Activated CD4-positive, alpha-beta memory T cell treated with anti-CD3 and anti-CD28 coated beads, Interleukin-2, amount 10 ng/mL, durations not matched to agents 7 days and 5 days (primary cell): ENCODE results near the gene UNKL. TPM values are rescaled to one million over a fixed set of nuclear protein-coding genes. Genes with fewer than 3 reads are reported as not detected.

Source experiments
- CTCF ChIA-PET: fragments of 350-600 bp; sonication (Branson Sonifier 250); formaldehyde crosslinking; loops from one replicate; lab custom pipeline; 2021; ENCODE audit warnings: antibody characterized with exemption, inconsistent platforms; lab: Charles Lee
- POLR2A ChIA-PET: fragments of 350-600 bp; sonication (Branson Sonifier 250); formaldehyde crosslinking; loops from one replicate; lab custom pipeline; 2021; ENCODE audit warnings: antibody characterized with exemption; lab: Charles Lee
- DNase-seq: peaks from one replicate; pipeline ENCODE4 v3.0.0-alpha.2; 2020
- H3K27ac Mint-ChIP-seq: one replicate; pipeline ENCODE4 v1.8.0; 2021; ENCODE audit warnings: mild to moderate bottlenecking, mixed read lengths
- H3K27me3 Mint-ChIP-seq: one replicate; pipeline ENCODE4 v1.8.0; 2021; ENCODE audit warnings: mixed read lengths
- H3K36me3 Mint-ChIP-seq: one replicate; pipeline ENCODE4 v1.8.0; 2021; ENCODE audit warnings: low read depth, mixed read lengths
- H3K4me1 Mint-ChIP-seq: one replicate; pipeline ENCODE4 v1.8.0; 2021; ENCODE audit warnings: mixed read lengths
- H3K4me3 Mint-ChIP-seq: one replicate; pipeline ENCODE4 v1.8.0; 2021; ENCODE audit warnings: mild to moderate bottlenecking, mixed read lengths
- H3K9me3 Mint-ChIP-seq: one replicate; pipeline ENCODE4 v1.8.0; 2021; ENCODE audit warnings: mixed read lengths
- total RNA-seq, 2 experiments: library from RNA; stranded (reverse); gene quantifications; one replicate each; pipeline ENCODE4 v1.2.3, GENCODE V29; 2021

UNKL gene
- total RNA-seq, 2 experiments from 2014 or later, result 40.0 to 43.7 TPM

GRCh38 chr16:1425616-1426370 lies 11.3 kb upstream of the UNKL start:
- Mint-ChIP-seq H3K27ac (no peak overlapping the region), H3K4me1 (peaks cover 13% of the 10 kb centered on the region), H3K4me3 (no peak overlapping the region), H3K27me3 (no peaks in the 10 kb centered on the region), H3K9me3 (no peaks in the 10 kb centered on the region), H3K36me3 (peaks cover 5% of the 10 kb centered on the region)
- ChIA-PET POLR2A (interaction anchor here (1.7 kb wide), 1 partner anchor 46 kb away, joined by 3 read pairs; no protein-coding TSS in a partner anchor), CTCF (no interaction called here)
- DNase-seq, result no peak

- POLR2A ChIA-PET, result no interaction called here
- peaks cover 7% of the 10 kb centered on the region for H3K36me3 Mint-ChIP-seq
- no peak overlapping the region for H3K27ac Mint-ChIP-seq
- DNase-seq, result no peak
- no peaks in the 10 kb centered on the region for H3K27me3 Mint-ChIP-seq
- CTCF ChIA-PET, result no interaction called here
- H3K4me1 Mint-ChIP-seq, result peaks cover 24% of the 10 kb centered on the region
- no peak overlapping the region for H3K4me3 Mint-ChIP-seq
- H3K9me3 Mint-ChIP-seq, result no peaks in the 10 kb centered on the region
Measured at GRCh38 chr16:1424028-1424427, 9.5 kb upstream of the UNKL start.

DNA sequence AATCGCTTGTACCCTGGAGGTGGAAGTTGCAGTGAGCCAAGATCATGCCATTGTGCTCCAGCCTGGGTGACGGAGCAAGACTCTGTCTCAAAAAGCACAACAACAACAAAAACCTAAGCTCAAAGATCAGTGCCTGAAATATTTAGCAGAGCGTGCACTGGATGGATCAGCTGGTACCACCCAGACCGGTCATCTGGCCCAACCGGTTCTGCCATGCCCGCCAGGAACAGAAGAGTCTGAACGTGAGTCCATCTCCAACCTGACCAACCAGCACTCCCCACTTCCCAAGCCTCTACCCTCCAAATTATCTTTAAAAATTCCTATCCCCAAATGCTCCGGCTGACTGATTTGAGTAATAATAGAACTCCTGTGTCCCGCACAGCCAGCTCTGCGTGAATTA lies 7.6 kb upstream of the UNKL start:
- H3K36me3 Mint-ChIP-seq, result peaks cover 7% of the 10 kb centered on the region
- H3K4me3 Mint-ChIP-seq, result peak overlapping the region; percentile 86
- CTCF ChIA-PET, result interaction anchor here (1.7 to 2.1 kb wide), 2 partner anchors 58 to 284 kb away, joined by 6 to 12 read pairs; partner anchors contain the start of gene MAPK8IP3
- no peak for DNase-seq
- H3K9me3 Mint-ChIP-seq, result no peaks in the 10 kb centered on the region
- H3K27me3 Mint-ChIP-seq, result no peaks in the 10 kb centered on the region
- POLR2A ChIA-PET, result interaction anchor here (0.8 to 2.3 kb wide), 8 partner anchors 31 to 542 kb away, joined by 3 to 19 read pairs (median 4); partner anchors contain the start of genes RPS2, TELO2 and UBE2I
- peak overlapping the region; percentile 98 for H3K27ac Mint-ChIP-seq
- H3K4me1 Mint-ChIP-seq, result peaks cover 33% of the 10 kb centered on the region

- ChIA-PET POLR2A (interaction anchor here (0.7 to 2.3 kb wide), 29 partner anchors 8 to 1112 kb away, joined by 3 to 19 read pairs (median 5); partner anchors contain the start of genes CHTF18, CRAMP1, EME2 and IFT140), CTCF (interaction anchor here (0.5 to 1.6 kb wide), 5 partner anchors 9 to 362 kb away, joined by 3 to 6 read pairs (median 4); partner anchors contain the start of genes NUBP2, SPSB3 and TMEM204)
- peak overlapping the region; percentile 86 for H3K4me3 Mint-ChIP-seq
- peaks cover 39% of the 10 kb centered on the region for H3K4me1 Mint-ChIP-seq
- H3K27me3 Mint-ChIP-seq, result no peaks in the 10 kb centered on the region
- peak; percentile 24 for DNase-seq
- peaks cover 7% of the 10 kb centered on the region for H3K36me3 Mint-ChIP-seq
- peak overlapping the region; percentile 98 for H3K27ac Mint-ChIP-seq
- H3K9me3 Mint-ChIP-seq, result no peaks in the 10 kb centered on the region
Measured at GRCh38 chr16:1420111-1420539, 5.6 kb upstream of the UNKL start.

DNA sequence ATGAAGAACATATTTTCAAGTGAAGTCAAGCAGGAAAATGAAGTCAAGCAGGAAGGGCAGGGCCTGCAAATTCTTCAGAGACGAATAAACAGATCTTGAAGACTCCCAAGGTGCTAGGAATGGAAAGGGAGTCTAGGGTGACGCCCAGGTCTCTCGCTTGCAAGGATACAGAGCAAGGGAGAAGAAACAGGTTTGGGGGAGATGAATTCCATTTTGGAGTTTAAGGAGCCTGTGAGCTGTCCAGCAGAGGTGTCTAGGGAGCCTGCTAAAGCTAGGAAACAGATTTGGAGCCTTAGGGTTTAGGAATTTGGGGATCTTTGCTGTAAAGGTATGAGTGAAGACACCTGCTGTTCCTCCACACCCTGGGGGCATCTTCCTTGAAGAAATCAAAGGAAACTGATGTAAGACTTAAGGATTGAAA lies 2.0 kb upstream of the UNKL start:
- POLR2A ChIA-PET, result interaction anchor here (1.4 kb wide), 1 partner anchor 107 kb away, joined by 3 read pairs; the partner anchor contains the start of gene UBE2I
- peaks cover 42% of the 10 kb centered on the region for H3K4me1 Mint-ChIP-seq
- CTCF ChIA-PET, result interaction anchor here (0.7 kb wide), 1 partner anchor 194 kb away, joined by 3 read pairs; no protein-coding TSS in a partner anchor
- H3K4me3 Mint-ChIP-seq, result no peak overlapping the region
- DNase-seq, result no peak
- no peaks in the 10 kb centered on the region for H3K27me3 Mint-ChIP-seq
- H3K27ac Mint-ChIP-seq, result peak overlapping the region; percentile 26
- peaks cover 12% of the 10 kb centered on the region for H3K36me3 Mint-ChIP-seq
- H3K9me3 Mint-ChIP-seq, result no peaks in the 10 kb centered on the region

- peaks cover 6% of the 10 kb centered on the region for H3K36me3 Mint-ChIP-seq
- no peaks in the 10 kb centered on the region for H3K9me3 Mint-ChIP-seq
- no peaks in the 10 kb centered on the region for H3K27me3 Mint-ChIP-seq
- peak overlapping the region; percentile 81 for H3K27ac Mint-ChIP-seq
- POLR2A ChIA-PET, result interaction anchor here (0.6 to 1.1 kb wide), 2 partner anchors 15 to 50 kb away, joined by 3 read pairs; no protein-coding TSS in a partner anchor
- peaks cover 31% of the 10 kb centered on the region for H3K4me1 Mint-ChIP-seq
- DNase-seq, result peak; percentile 78
- H3K4me3 Mint-ChIP-seq, result peak overlapping the region; percentile 82
- CTCF ChIA-PET, result no interaction called here
Measured at GRCh38 chr16:1413684-1414531, 596 bp downstream of the UNKL start.

GRCh38 chr16:1412847-1413246 lies 1.7 kb downstream of the UNKL start:
- H3K36me3 Mint-ChIP-seq, result peaks cover 6% of the 10 kb centered on the region
- H3K27me3 Mint-ChIP-seq, result no peaks in the 10 kb centered on the region
- H3K4me3 Mint-ChIP-seq, result peak overlapping the region; percentile 30
- ChIA-PET CTCF (interaction anchor here (1.0 kb wide), 1 partner anchor 48 kb away, joined by 5 read pairs; no protein-coding TSS in a partner anchor), POLR2A (interaction anchor here (0.6 to 2.6 kb wide), 2 partner anchors 8 to 539 kb away, joined by 4 to 10 read pairs; partner anchors contain the start of gene UQCC4)
- H3K4me1 Mint-ChIP-seq, result peaks cover 31% of the 10 kb centered on the region
- H3K9me3 Mint-ChIP-seq, result no peaks in the 10 kb centered on the region
- no peak for DNase-seq
- no peak overlapping the region for H3K27ac Mint-ChIP-seq

DNA sequence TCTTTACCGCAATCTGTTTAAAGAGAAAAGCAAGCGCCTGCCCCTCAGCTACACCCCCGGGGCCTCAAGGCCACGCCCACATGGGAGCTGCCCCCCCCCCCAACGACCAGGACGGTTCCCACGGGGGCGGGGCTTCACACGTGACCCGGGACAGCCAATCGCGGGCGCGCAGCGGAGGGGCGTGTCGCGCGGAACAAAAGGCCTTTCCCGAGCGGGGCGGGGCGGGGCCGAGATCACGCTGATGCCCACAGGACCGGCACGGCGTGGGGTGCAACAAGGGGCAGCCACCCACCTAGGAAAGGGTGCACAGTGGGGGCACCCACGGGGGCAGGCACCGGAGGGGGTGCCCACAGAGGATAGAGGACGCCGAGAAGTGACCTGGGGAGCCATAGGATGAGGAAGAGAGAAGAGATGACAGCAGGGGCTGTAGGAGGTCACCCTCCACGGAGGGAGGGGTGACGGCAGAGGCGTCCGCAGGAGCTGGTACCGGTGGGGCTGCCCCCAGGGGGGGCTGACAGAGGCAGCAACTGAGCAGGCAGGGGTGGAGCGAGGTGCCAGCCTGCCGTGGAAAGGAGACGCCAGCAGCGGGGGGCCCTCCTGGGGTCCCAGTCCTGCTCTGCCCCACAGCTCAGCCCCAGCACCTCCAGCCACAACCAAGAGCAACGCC lies 6.2 kb downstream of the UNKL start:
- Mint-ChIP-seq H3K4me1 (peaks cover 19% of the 10 kb centered on the region), H3K9me3 (no peaks in the 10 kb centered on the region), H3K27ac (no peak overlapping the region), H3K36me3 (peaks cover 6% of the 10 kb centered on the region), H3K4me3 (peak overlapping the region; percentile 59), H3K27me3 (no peaks in the 10 kb centered on the region)
- ChIA-PET POLR2A (interaction anchor here (0.6 to 1.4 kb wide), 4 partner anchors 12 to 30 kb away, joined by 3 to 5 read pairs (median 4); partner anchors contain the start of gene UQCC4), CTCF (no interaction called here)
- peak; percentile 93 for DNase-seq

DNA sequence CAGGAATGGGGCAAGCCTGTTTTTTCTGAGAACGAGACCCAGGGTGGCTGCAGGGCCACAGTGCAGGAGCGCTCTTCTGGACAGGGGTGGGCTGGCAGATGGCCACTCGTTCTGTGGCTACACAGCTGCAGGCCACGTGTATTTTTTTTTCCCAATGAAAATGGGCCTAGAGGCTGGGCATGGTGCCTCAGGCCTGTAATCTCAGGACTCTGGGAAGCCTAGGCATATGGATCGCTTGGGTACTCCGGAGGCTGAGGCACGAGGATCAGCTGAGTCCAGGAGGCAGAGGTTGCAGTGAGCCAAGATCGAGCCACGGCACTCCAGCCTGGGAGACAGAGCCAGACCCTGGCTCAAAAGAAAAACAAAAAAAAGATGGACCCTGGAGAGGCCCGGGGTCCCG lies 6.8 kb downstream of the UNKL start:
- H3K4me1 Mint-ChIP-seq, result peaks cover 19% of the 10 kb centered on the region
- CTCF ChIA-PET, result interaction anchor here (0.7 kb wide), 1 partner anchor 71 kb away, joined by 3 read pairs; no protein-coding TSS in a partner anchor
- H3K4me3 Mint-ChIP-seq, result no peak overlapping the region
- DNase-seq, result no peak
- H3K27ac Mint-ChIP-seq, result no peak overlapping the region
- POLR2A ChIA-PET, result interaction anchor here (0.6 to 1.4 kb wide), 4 partner anchors 13 to 29 kb away, joined by 3 to 5 read pairs (median 4); partner anchors contain the start of gene UQCC4
- H3K36me3 Mint-ChIP-seq, result peaks cover 6% of the 10 kb centered on the region
- H3K9me3 Mint-ChIP-seq, result no peaks in the 10 kb centered on the region
- no peaks in the 10 kb centered on the region for H3K27me3 Mint-ChIP-seq

DNA sequence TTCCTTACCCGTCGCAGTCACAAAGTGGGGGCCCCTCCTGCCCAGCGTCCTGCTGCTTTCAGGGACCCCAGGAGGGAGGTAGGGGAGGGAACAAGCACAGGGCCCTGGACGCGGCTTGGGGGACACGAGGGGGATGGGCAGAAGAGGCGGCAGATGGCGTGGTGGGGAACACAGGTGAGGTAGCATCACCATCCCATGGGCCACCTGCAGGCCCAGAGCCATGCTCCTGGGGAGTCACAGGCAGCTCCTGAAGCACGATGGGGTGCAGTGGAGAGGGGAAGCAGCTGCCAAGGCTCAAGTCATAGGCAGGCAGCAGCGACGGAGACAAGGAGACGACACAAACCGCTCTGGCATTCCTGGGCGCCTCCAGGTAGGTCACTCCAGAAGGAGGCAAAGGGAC lies 10.8 kb downstream of the UNKL start:
- peaks cover 8% of the 10 kb centered on the region for H3K36me3 Mint-ChIP-seq
- ChIA-PET POLR2A (no interaction called here), CTCF (no interaction called here)
- peaks cover 9% of the 10 kb centered on the region for H3K4me1 Mint-ChIP-seq
- DNase-seq, result no peak
- H3K9me3 Mint-ChIP-seq, result no peaks in the 10 kb centered on the region
- H3K4me3 Mint-ChIP-seq, result no peak overlapping the region
- no peak overlapping the region for H3K27ac Mint-ChIP-seq
- H3K27me3 Mint-ChIP-seq, result no peaks in the 10 kb centered on the region

GRCh38 chr16:1403036-1403435 lies 11.5 kb downstream of the UNKL start:
- DNase-seq, result no peak
- Mint-ChIP-seq H3K4me3 (no peak overlapping the region), H3K27ac (no peak overlapping the region), H3K36me3 (peaks cover 8% of the 10 kb centered on the region), H3K27me3 (no peaks in the 10 kb centered on the region), H3K9me3 (no peaks in the 10 kb centered on the region), H3K4me1 (peaks cover 5% of the 10 kb centered on the region)
- CTCF ChIA-PET, result no interaction called here
- POLR2A ChIA-PET, result no interaction called here

DNA sequence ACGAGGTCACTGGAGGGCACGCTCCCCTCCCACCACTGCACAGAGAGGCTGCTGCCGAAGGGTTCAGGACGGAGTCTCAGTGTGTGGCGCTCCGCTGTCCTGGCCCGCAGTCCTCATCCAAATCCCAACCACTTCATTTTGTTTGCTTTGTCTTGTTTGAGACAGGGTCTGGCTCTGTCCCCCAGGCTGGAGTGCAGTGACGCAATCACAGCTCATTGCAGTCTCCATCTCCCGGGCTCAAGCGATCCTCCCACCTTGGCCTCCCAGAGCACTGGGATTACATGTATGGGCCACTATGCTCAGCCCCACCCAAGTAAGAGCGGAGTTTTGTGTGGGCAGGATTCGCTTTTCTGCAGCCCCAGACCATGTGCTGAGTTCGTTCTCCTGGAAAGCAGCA lies 12.7 kb downstream of the UNKL start:
- H3K4me1 Mint-ChIP-seq, result no peaks in the 10 kb centered on the region
- ChIA-PET POLR2A (no interaction called here), CTCF (interaction anchor here (0.5 kb wide), 1 partner anchor 1488 kb away, joined by 3 read pairs; no protein-coding TSS in a partner anchor)
- H3K27ac Mint-ChIP-seq, result no peak overlapping the region
- H3K9me3 Mint-ChIP-seq, result no peaks in the 10 kb centered on the region
- no peak overlapping the region for H3K4me3 Mint-ChIP-seq
- H3K36me3 Mint-ChIP-seq, result peaks cover 9% of the 10 kb centered on the region
- H3K27me3 Mint-ChIP-seq, result no peaks in the 10 kb centered on the region
- DNase-seq, result no peak
